Endothelial cell of umbilical vein (primary cell): Measurements from ENCODE around the gene MRPL44. TPM values are rescaled to one million over a fixed set of nuclear protein-coding genes. Genes with fewer than 3 reads are reported as not detected.

Source experiments
- BruUV-seq: library from RNA; stranded (reverse); fragments of 400-500 nt; replicated peaks from 2 replicates; lab custom pipeline; 2021; lab: Mats Ljungman, UMichigan
- CTCF ChIA-PET: fragments of 300-600, 350-600 bp; sonication (Branson Sonifier 250); formaldehyde crosslinking; loops from one replicate; lab custom pipeline; 2021; ENCODE audit warnings: antibody characterized with exemption, inconsistent platforms; lab: Charles Lee
- POLR2A ChIA-PET: fragments of 300-600, 350-600 bp; sonication (Branson Sonifier 250); formaldehyde crosslinking; loops from one replicate; lab custom pipeline; 2021; ENCODE audit warnings: antibody characterized with exemption, inconsistent platforms; lab: Charles Lee
- DNase-seq: peaks from one replicate; pipeline ENCODE4 v3.0.0-alpha.2; 2011; ENCODE audit warnings: low read depth, low spot score
- FAIRE-seq: peaks from 2 replicates; lab custom pipeline; 2011; peaks lifted over from hg19 to GRCh38; lab: Jason Lieb, UNC
- H2AFZ ChIP-seq: 2 replicates; pipeline ENCODE4 v1.6.0; 2012; ENCODE audit warnings: low read depth, low read length, control low read depth, inconsistent platforms
- H3K27ac ChIP-seq: 2 replicates; pipeline ENCODE4 v1.5.1; 2011; ENCODE audit warnings: low read depth, mild to moderate bottlenecking, control low read depth, low read length, moderate library complexity; ENCODE audit not compliant: insufficient read depth
- H3K27me3 ChIP-seq, 2 experiments: 2 replicates each; pipeline versions ENCODE4 v1.6.0 to v1.6.1; 2011; ENCODE audit warnings: low read length in 2 of 2, mixed read lengths in 1 of 2; ENCODE audit not compliant: control insufficient read depth in 2 of 2, insufficient read depth in 2 of 2
- H3K36me3 ChIP-seq, 2 experiments: 2 replicates in 1 of 2; 3 replicates in 1 of 2; pipeline ENCODE4 v1.5.1; 2011; ENCODE audit warnings: low read length in 2 of 2, mild to moderate bottlenecking in 1 of 2, moderate library complexity in 1 of 2; ENCODE audit not compliant: control insufficient read depth in 2 of 2, insufficient read depth in 2 of 2; ENCODE audit errors: extremely low read depth in 1 of 2
- H3K4me1 ChIP-seq: 3 replicates; pipeline ENCODE4 v1.5.1; 2011; ENCODE audit warnings: mild to moderate bottlenecking, low read length; ENCODE audit not compliant: control insufficient read depth, insufficient read depth; ENCODE audit errors: extremely low read depth
- H3K4me2 ChIP-seq: 2 replicates; pipeline ENCODE4 v1.6.1; 2011; ENCODE audit warnings: low read length, control low read depth, mixed read lengths; ENCODE audit not compliant: insufficient read depth
- H3K4me3 ChIP-seq, 3 experiments: fragments of 200-600 bp in 1 of 3; sonication (generic), shearing (Covaris generic) in 1 of 3; replicated peaks in 1 of 3; 2 replicates each; pipeline ENCODE4 v1.5.1; 2011 to 2016; ENCODE audit warnings: control low read depth in 3 of 3, low read length in 3 of 3, mild to moderate bottlenecking in 2 of 3, inconsistent platforms in 1 of 3, low read depth in 1 of 3, moderate library complexity in 1 of 3; ENCODE audit not compliant: insufficient read depth in 1 of 3
- H3K79me2 ChIP-seq: 2 replicates; pipeline ENCODE4 v1.6.0; 2012; ENCODE audit warnings: low read length, inconsistent platforms; ENCODE audit not compliant: control insufficient read depth, insufficient read depth
- H3K9ac ChIP-seq: replicated peaks from 2 replicates; pipeline ENCODE3; 2011; ENCODE audit warnings: low read length, control low read depth; ENCODE audit not compliant: insufficient read depth; ENCODE audit errors: extremely low read depth
- H3K9me1 ChIP-seq: replicated peaks from 3 replicates; pipeline ENCODE4 v1.6.0; 2011; ENCODE audit warnings: mild to moderate bottlenecking, low read length; ENCODE audit not compliant: control insufficient read depth, insufficient read depth; ENCODE audit errors: extremely low read depth
- H3K9me3 ChIP-seq: replicated peaks from 2 replicates; pipeline ENCODE4 v1.5.1; 2012; ENCODE audit warnings: low read length, inconsistent platforms; ENCODE audit not compliant: control insufficient read depth, insufficient read depth
- H4K20me1 ChIP-seq: replicated peaks from 2 replicates; pipeline ENCODE3; 2011; ENCODE audit warnings: mild to moderate bottlenecking, low read length; ENCODE audit not compliant: control insufficient read depth, insufficient read depth; ENCODE audit errors: extremely low read depth
- CTCF ChIP-seq, 2 donors: IDR thresholded peaks; 1 replicate in 1 of 2; 2 replicates in 1 of 2; pipeline ENCODE4 v1.5.1; 2011; ENCODE audit warnings: low read length in 2 of 2, mild to moderate bottlenecking in 2 of 2, moderate library complexity in 2 of 2, control low read depth in 1 of 2, inconsistent platforms in 1 of 2, low read depth in 1 of 2; ENCODE audit not compliant: insufficient read depth in 1 of 2; ENCODE audit errors: extremely low read depth in 1 of 2
- EZH2 ChIP-seq: IDR thresholded peaks from 2 replicates; pipeline ENCODE4 v1.6.1; 2012; ENCODE audit warnings: borderline replicate concordance, low read depth, mild to moderate bottlenecking, moderate library complexity, low read length, inconsistent platforms; ENCODE audit not compliant: severe bottlenecking
- FOS ChIP-seq: IDR thresholded peaks from 2 replicates; pipeline ENCODE4 v1.6.1; 2011; ENCODE audit warnings: mild to moderate bottlenecking, low read length, moderate library complexity, borderline replicate concordance; ENCODE audit not compliant: insufficient read depth
- GATA2 ChIP-seq: IDR thresholded peaks from 2 replicates; pipeline ENCODE4 v1.7.0; 2011; ENCODE audit warnings: low read depth, mild to moderate bottlenecking, moderate library complexity, mixed read lengths, low read length; ENCODE audit not compliant: insufficient read length, insufficient read depth
- JUN ChIP-seq: IDR thresholded peaks from 2 replicates; pipeline ENCODE4 v1.6.1; 2011; ENCODE audit warnings: borderline replicate concordance, low read depth; ENCODE audit not compliant: insufficient read length, insufficient read depth
- MYC ChIP-seq: IDR thresholded peaks from one replicate; pipeline ENCODE4 v1.6.1; 2011; ENCODE audit warnings: mild to moderate bottlenecking, low read depth, low read length
- POLR2A ChIP-seq: IDR thresholded peaks from 2 replicates; pipeline ENCODE4 v1.6.1; 2012; ENCODE audit warnings: low read depth, mild to moderate bottlenecking, control low read depth, low read length
- POLR2AphosphoS5 ChIP-seq: IDR thresholded peaks from 2 replicates; pipeline ENCODE4 v1.6.1; 2012; ENCODE audit warnings: low read depth, mild to moderate bottlenecking, control low read depth, low read length, moderate library complexity; ENCODE audit not compliant: insufficient read depth
- dilution Hi-C: fragments of 300-500 bp; cut with MboI; formaldehyde crosslinking; loops from one replicate; pipeline ENCODE4 v1.15.0; 2019; ENCODE audit warnings: low sequenced_read_pairs; ENCODE audit not compliant: extremely low pct_ligation_motif_present
- intact Hi-C: fragments of 100-400 bp; cut with micrococcal nuclease; formaldehyde crosslinking; loops from one replicate; pipeline ENCODE4 v1.10.0; 2022
- polyA plus RNA-seq, 4 experiments: library from polyadenylated mRNA; depleted of rRNA in 3 of 4; stranded (reverse) in 3 of 4; unstranded in 1 of 4; fragments of >200 nt; gene quantifications; 2 replicates each; pipeline versions ENCODE4 v1.2.1 to v1.2.3, GENCODE V29; 2011 to 2012; ENCODE audit warnings: missing spikeins in 1 of 4
- total RNA-seq: library from RNA; stranded (reverse); gene quantifications from 2 replicates; pipeline ENCODE4 v1.2.3, GENCODE V29; 2021
- TF ChIP-seq, protein P1 (sequence below): IDR thresholded peaks from 2 replicates; pipeline ENCODE4 v1.6.1; 2011; ENCODE audit not compliant: insufficient read depth, insufficient read length

Gene MRPL44
- total and polyA plus RNA-seq, 2 donors (not counting 3 experiments of a cell fraction or from before 2014, with no cell fraction given): 19.2 to 27.7 TPM

DNA sequence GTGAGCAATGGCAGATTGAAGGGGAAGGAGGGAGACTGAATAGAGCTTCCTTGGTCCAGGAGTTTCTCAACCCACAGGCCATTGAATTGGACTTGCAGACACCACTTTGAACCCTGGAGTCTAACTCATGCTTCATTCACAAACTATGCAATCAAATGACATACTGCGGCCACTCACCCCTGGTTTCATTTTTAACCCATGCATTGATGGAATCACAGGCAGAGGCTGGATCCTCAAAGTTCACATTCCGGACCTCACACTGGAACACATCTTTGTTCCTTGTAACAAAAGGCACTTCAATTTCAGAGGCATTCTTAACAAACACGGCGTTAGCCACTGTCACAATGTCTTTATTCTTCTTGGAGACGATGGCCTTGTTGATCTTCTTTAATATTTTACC lies 40.7 kb downstream of the MRPL44 start:
- ChIA-PET POLR2A (no interaction called here), CTCF (interaction anchor here (1.8 kb wide), 1 partner anchor 287 kb away, joined by 11 read pairs; no protein-coding TSS in a partner anchor)
- H3K27me3 ChIP-seq: no peaks in the 10 kb centered on the region
- no peaks in the 10 kb centered on the region for H3K9me3 ChIP-seq
- H2AFZ ChIP-seq: no peak overlapping the region
- H3K4me2 ChIP-seq: no peak overlapping the region
- no peak overlapping the region for H3K27ac ChIP-seq
- no TSS peak for BruUV-seq
- no peak for FAIRE-seq
- no peaks in the 10 kb centered on the region for H3K79me2 ChIP-seq
- H3K4me1 ChIP-seq: no peaks in the 10 kb centered on the region
- no peaks in the 10 kb centered on the region for H4K20me1 ChIP-seq
- no peak for TF ChIP-seq GATA2
- no peak for TF ChIP-seq EZH2
- TF ChIP-seq, protein P1, sequence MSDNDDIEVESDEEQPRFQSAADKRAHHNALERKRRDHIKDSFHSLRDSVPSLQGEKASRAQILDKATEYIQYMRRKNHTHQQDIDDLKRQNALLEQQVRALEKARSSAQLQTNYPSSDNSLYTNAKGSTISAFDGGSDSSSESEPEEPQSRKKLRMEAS: no peak
- no peak for TF ChIP-seq FOS
- TF ChIP-seq MYC: no peak
- no peak for TF ChIP-seq CTCF (IDR thresholded peaks at IDR 0.05; ENCODE audit: extremely low read depth in 1 of 2, insufficient read depth in 1 of 2, low read depth in 1 of 2, low read length in 2 of 2)
- TF ChIP-seq JUN: no peak
- no peak for TF ChIP-seq POLR2AphosphoS5
- no peak for TF ChIP-seq POLR2A
- intact Hi-C loops (no loop called here), dilution Hi-C loops (no loop called here)
- H3K9ac ChIP-seq: no peak overlapping the region
- no peak for DNase-seq
- no peaks in the 10 kb centered on the region for H3K9me1 ChIP-seq
- no peak overlapping the region for H3K4me3 ChIP-seq
- no peaks in the 10 kb centered on the region for H3K36me3 ChIP-seq
